ENCODE results near the gene TEX13D. TPM values are rescaled to one million over a fixed set of nuclear protein-coding genes. Genes with fewer than 3 reads are reported as not detected.

The TEX13D gene
- total RNA-seq, 1 experiment from 2014 or later: 0.47 TPM

GRCh38 chrX:124362072-124362471 lies 29.6 kb downstream of the TEX13D start:
- no peaks in the 10 kb centered on the region for H3K9me3 ChIP-seq (ENCODE audit: low read depth, low read length, poor library complexity, severe bottlenecking)
- ChIA-PET CTCF (no interaction called here), POLR2A (ENCODE audit: low non-redundant PET) (no interaction called here)
- H3K27ac ChIP-seq (ENCODE audit: low read depth, low read length, poor library complexity, severe bottlenecking): no peak overlapping the region
- intact Hi-C loops (cut with micrococcal nuclease; ENCODE audit: unreplicated experiment): no loop called here
- no TSS peak for BruUV-seq (replicated peaks)
- H3K27me3 ChIP-seq (replicated peaks; ENCODE audit: insufficient read depth, low read depth, low read length, poor library complexity): no peaks in the 10 kb centered on the region
- no peaks in the 10 kb centered on the region for H3K4me1 ChIP-seq (ENCODE audit: insufficient read depth, low read length, poor library complexity, severe bottlenecking)
- no peak for DNase-seq (ENCODE audit: low spot score)
- H3K4me3 ChIP-seq (ENCODE audit: low read depth, low read length, poor library complexity, severe bottlenecking): no peak overlapping the region
- H3K36me3 ChIP-seq (ENCODE audit: insufficient read depth, low read length, poor library complexity, severe bottlenecking): no peaks in the 10 kb centered on the region
- TF ChIP-seq CTCF (conservative IDR thresholded peaks at IDR 0.05; ENCODE audit: low read depth, low read length) (no peak), EZH2 (IDR thresholded peaks at IDR 0.05; ENCODE audit: borderline replicate concordance, low read depth, low read length, poor library complexity, severe bottlenecking) (no peak)

- no peak overlapping the region for H3K27ac ChIP-seq (ENCODE audit: low read depth, low read length, poor library complexity, severe bottlenecking)
- no peak for TF ChIP-seq EZH2 (IDR thresholded peaks at IDR 0.05; ENCODE audit: borderline replicate concordance, low read depth, low read length, poor library complexity, severe bottlenecking)
- no peak for TF ChIP-seq CTCF (conservative IDR thresholded peaks at IDR 0.05; ENCODE audit: low read depth, low read length)
- no peaks in the 10 kb centered on the region for H3K4me1 ChIP-seq (ENCODE audit: insufficient read depth, low read length, poor library complexity, severe bottlenecking)
- H3K4me3 ChIP-seq (ENCODE audit: low read depth, low read length, poor library complexity, severe bottlenecking): no peak overlapping the region
- no peaks in the 10 kb centered on the region for H3K27me3 ChIP-seq (replicated peaks; ENCODE audit: insufficient read depth, low read depth, low read length, poor library complexity)
- no TSS peak for BruUV-seq (replicated peaks)
- DNase-seq (ENCODE audit: low spot score): no peak
- ChIA-PET CTCF (no interaction called here), POLR2A (ENCODE audit: low non-redundant PET) (no interaction called here)
- no peaks in the 10 kb centered on the region for H3K36me3 ChIP-seq (ENCODE audit: insufficient read depth, low read length, poor library complexity, severe bottlenecking)
- H3K9me3 ChIP-seq (ENCODE audit: low read depth, low read length, poor library complexity, severe bottlenecking): no peaks in the 10 kb centered on the region
- intact Hi-C loops (cut with micrococcal nuclease; ENCODE audit: unreplicated experiment): no loop called here
These were observed 30.3 kb downstream of the TEX13D start for GRCh38 chrX:124362761-124363160.

GRCh38 chrX:124369722-124370121 lies 37.3 kb downstream of the TEX13D start:
- DNase-seq (ENCODE audit: low spot score): no peak
- CTCF ChIA-PET: no interaction called here
- Histone ChIP-seq H3K4me3 (ENCODE audit: low read depth, low read length, poor library complexity, severe bottlenecking) (no peak overlapping the region), H3K27me3 (replicated peaks; ENCODE audit: insufficient read depth, low read depth, low read length, poor library complexity) (no peaks in the 10 kb centered on the region), H3K9me3 (ENCODE audit: low read depth, low read length, poor library complexity, severe bottlenecking) (no peaks in the 10 kb centered on the region), H3K36me3 (ENCODE audit: insufficient read depth, low read length, poor library complexity, severe bottlenecking) (no peaks in the 10 kb centered on the region), H3K27ac (ENCODE audit: low read depth, low read length, poor library complexity, severe bottlenecking) (no peak overlapping the region), H3K4me1 (ENCODE audit: insufficient read depth, low read length, poor library complexity, severe bottlenecking) (no peaks in the 10 kb centered on the region)
- TF ChIP-seq EZH2 (IDR thresholded peaks at IDR 0.05; ENCODE audit: borderline replicate concordance, low read depth, low read length, poor library complexity, severe bottlenecking) (no peak), CTCF (conservative IDR thresholded peaks at IDR 0.05; ENCODE audit: low read depth, low read length) (no peak)
- POLR2A ChIA-PET (ENCODE audit: low non-redundant PET): no interaction called here
- BruUV-seq (replicated peaks): no TSS peak
- intact Hi-C loops (cut with micrococcal nuclease; ENCODE audit: unreplicated experiment): no loop called here

Data from A673 (cell line).